Stimulated activated CD8-positive, alpha-beta memory T cell treated with anti-CD3 and anti-CD28 coated beads, Interleukin-12 subunit alpha, Interleukin-12 subunit beta, amount 100 ng/mL, for 1 hour (primary cell): ENCODE data around the gene POU3F2.

Experiments used
- DNase-seq: peaks from one replicate; pipeline ENCODE4 v3.0.0-alpha.2; 2020; ENCODE audit warnings: low read depth

The POU3F2 gene

DNA sequence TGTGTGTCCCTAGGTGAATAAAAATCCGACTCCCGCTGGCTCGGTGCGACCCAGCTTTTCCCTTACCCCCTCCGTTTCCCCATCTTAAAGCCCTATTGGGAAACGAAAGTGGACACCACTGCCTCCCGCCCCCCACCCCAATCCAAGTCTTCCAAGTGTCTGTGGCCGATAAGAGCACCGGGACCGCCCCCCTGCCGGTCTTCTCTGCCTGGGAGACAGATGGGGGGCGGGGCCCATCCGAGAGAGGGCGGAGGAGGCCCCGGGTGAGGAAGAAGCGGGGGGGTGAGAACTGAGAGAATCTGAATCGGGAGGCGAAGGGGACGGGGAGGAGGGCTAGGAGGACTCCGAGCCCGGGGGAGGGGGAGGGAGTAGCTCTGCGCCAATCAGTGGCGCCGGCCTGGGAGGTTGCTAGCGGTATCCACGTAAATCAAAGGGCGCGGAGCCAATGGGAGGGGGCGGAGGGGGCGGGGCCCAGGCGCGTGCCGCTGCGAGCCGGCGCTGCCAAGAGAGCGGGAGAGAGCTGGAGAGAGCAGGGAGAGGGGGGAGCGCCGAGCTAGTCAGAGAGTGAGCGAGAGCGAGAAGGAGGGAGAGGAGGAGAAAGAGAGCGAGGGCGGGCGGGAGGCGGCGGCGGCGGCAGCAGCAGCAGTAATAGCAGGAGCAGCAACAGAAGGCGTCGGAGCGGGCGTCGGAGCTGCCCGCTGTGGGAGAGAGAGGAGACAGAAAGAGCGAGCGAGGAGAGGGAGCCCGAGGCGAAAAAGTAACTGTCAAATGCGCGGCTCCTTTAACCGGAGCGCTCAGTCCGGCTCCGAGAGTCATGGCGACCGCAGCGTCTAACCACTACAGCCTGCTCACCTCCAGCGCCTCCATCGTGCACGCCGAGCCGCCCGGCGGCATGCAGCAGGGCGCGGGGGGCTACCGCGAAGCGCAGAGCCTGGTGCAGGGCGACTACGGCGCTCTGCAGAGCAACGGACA, at the start of gene POU3F2:
Gene POU3F2 (plus strand): TSS at position 515 of the 972 bp plus-strand sequence. CDS start 300 bp downstream, at position 815.
- DNase-seq = peak; percentile 38

DNA sequence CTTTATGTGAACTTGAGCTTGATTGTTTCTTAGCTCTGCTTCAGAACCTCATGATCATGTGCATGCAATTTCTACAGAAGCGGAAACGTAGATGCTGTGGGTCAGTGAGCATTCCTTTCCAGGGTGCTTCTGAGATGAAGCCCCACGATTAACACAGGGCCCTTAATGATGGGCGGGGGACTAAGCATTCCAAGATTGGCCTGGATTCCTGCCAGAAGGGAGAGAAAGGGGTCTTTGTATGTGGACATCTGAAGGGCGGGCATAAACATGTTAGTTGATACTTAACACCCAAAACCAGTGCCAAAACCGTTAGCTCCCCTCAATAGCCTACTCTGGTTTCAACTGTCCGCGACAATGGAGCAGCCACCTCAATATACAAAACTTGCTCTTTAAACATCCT, 46.9 kb upstream of the POU3F2 start:
- no peak for DNase-seq

DNA sequence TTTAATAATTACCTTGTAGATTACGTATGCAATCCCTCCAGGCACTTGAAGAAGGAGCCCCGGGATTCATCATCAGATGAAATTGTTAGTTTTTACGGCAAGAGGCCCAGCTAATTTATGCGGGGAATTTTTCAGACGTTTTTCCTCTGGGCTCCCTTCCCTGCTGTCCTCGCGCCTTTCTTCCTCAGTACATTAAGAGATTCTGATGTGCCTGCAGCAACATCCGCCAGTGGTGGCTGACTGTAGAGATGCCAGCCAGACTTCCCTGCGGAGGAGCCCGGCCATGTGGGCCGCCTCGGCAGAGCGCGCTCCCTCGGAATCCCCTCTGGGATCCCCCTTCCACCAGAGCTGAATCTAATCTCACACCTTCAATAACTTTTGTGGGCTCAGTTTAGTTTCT, 46.4 kb upstream of the POU3F2 start:
- no peak for DNase-seq

DNA sequence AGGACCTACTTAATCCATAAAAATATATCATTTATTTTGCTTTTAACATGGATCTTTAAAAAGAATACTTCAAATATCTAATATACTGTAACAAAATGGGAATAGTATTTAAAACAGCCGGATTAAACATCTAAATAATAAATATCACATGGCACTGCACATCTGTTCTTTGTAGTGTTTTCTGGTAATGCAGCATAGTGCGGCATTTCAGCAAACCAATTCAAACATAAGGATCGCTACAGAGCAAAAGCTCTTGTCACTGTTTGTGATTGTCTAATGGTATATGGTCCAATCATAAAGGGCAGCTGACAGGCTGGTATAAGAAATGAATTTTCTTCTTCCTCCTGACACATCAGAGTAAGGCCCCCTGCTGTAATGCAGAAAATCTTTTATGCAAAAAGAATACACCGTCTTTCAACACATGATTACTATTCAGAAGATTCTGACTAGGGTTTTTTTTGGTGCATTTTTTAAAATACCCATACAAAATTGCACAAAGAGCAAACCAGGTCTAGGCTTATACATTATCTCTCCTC, 40.0 kb upstream of the POU3F2 start:
- no peak for DNase-seq

DNA sequence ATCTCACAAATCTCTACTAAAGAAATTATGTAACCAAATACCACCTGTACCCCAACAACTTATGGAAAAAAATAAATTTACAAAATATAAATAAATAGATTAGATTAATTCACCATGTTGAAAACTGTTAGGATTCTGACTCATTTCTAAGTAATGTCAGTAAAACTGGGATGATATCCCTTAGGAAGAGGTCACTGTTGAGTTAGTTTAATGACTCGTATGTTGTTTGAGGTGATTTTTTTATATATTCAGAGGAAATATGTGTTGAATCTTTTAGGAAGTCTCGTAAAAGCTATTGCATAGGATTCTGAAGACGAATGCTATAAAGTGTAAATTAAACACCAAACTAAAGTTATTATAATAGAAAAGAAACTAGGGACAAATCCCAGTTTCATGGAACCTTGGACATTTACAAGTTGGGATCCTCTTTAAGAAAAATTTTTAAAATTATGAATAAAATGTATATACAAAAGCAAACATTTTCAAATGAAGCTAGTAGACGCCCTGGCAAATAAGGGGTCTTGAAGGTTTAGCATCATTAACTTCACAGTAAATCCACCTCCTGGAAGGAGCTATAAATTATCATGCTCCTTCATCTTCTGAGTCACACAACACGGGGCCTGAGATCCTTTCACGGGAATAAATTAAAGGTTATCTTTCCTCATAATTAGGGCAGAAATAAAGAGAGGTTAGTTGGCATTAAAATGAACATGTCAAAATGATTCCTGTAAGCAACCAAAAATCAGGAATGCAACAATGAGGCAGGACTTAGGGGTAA, 37.0 kb upstream of the POU3F2 start:
- no peak for DNase-seq

DNA sequence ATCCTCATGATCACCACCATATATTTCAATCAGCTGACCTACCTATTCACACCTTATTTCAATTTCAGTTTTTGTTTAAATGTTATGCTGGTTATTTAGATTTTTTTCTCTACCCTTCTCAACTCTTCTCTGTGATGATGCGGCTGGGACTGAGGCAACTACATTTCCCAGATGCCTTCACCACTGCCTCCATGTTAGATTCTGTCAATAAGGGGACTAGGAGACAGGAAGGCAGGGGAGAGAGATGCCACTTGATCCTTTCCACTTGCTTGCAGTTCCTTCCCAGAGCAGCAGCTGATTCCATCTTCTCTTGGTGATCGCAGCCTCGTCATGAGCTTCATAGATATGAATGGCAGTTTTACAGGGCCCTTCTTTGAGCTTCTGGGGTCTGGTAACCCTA, 33.5 kb upstream of the POU3F2 start:
- no peak for DNase-seq

DNA sequence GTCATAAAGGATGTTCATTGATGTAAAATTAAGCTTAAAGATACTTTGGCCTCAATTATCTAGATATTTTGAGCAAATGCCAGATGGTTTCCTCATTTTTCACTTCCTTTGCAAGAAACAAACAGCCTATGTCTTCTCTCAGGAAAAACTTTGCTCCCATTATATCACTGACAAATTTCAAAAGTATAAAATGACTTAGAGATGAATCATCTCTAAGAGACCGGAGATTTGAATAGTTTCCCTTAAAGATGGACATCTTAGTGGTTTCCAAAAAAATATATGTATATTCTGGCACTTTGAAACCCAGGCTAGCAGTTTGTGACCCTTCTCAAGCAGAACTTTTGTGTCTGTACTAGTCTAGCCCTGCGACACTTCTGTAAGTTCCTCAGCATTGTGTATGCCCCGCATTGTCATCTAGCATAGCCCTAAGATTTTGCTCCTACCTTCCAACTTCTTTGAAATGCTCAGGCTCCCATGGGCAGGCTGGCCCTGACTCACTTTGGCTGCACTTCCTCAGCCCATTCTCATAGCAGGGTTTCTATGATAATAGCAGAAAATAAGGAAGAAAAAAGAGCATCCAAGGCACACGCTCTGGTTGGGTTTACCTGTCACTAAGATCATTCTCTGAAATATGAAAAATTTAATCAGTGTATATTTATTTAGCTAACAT, 25.7 kb upstream of the POU3F2 start:
- DNase-seq = no peak

DNA sequence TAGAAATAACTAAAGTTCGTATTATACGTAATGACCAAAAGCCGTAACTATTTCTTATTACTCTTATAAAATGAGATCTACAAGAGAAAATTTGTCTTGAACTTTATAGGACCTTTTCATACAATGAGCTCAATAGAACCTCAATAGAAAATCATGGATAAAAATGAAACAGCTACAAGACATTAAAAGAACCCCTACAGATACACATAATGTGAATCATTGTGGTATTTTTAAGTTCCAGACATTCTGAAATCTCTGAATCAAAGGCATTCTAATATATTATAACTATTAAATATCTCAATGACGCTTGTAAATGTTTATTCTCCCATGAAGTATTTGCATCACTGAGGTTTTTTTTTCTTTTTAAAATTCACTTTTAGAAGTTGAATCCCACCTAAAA, 22.2 kb upstream of the POU3F2 start:
- no peak for DNase-seq

DNA sequence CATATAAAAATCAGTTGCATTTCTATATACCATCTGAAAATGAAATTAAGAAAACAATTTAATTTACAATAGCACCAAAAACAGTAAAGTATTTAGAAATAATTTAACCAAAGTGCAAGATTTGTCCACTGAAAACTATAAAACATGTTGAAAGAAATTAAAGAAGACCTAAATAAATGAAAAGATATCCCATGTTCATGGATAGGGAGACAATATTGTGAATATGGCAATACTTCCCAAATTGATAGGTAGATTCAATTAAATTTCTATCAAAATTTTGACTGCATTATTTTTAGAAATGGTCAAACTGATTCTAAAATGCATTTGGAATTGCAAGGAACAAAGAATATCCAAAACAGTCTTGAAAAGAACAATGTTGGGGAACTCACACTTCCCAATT, 17.6 kb upstream of the POU3F2 start:
- no peak for DNase-seq

DNA sequence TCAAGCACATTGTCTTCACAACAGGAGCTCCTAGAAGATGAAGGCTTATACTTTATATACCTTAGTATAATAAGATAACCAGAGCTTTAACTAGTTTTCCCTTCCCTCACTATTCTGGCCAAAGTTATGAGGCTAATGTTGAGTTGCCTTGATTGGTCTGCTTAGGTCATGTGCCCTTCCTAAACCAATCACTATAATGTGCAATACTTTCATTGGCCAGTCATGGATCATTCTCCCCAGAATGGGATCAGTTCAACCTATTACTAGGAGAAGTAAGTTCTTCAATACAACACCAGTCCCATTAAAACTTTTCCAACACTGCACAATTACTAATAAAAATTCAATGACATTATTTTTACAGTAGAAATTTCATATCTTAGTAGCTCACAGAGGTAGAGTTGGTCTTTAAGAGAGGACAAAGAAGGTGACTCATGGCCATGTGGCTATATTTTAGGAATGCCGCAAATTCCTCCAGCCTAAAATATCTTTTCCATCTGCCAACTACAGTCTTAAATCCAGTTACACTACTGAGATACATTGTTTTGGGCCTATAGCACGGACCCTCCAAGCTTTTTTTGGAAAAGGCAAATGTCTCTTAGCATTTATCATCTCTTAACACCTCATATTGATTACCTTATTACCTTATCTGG, 12.5 kb upstream of the POU3F2 start:
- DNase-seq = no peak

DNA sequence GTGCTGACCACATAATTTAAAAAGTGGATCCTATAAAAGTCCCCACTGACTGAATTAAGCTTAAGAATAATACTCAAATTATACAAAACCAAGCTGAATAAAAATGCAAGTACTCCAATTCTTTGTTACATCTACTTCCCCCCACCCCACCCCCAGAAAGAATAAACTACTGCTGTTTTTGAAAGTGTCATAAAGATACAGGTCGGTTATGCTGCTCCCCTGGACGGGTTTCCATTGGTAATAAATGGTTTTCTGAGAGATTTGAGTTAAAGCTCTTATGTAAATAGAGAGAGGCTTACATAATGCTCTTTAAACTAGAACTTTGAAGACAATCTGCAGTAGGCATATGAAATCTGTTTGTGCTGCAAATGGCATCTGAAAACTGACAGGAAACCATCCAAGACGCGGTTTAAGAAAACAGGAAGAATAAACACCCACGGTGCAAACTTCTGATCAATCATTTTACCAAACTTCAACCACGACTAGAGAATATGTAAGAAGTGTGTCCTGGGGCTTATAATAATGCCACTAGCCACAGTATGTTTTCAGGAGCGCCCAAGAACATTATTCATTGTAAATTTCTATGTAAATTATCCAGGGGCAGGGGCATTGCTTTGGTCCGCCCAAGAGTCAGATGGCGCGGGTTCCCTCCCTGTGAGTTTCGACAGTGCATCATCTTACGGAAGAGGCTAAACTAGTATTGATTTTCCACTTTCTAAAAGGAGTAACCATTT, 10.8 kb upstream of the POU3F2 start:
- no peak for DNase-seq

DNA sequence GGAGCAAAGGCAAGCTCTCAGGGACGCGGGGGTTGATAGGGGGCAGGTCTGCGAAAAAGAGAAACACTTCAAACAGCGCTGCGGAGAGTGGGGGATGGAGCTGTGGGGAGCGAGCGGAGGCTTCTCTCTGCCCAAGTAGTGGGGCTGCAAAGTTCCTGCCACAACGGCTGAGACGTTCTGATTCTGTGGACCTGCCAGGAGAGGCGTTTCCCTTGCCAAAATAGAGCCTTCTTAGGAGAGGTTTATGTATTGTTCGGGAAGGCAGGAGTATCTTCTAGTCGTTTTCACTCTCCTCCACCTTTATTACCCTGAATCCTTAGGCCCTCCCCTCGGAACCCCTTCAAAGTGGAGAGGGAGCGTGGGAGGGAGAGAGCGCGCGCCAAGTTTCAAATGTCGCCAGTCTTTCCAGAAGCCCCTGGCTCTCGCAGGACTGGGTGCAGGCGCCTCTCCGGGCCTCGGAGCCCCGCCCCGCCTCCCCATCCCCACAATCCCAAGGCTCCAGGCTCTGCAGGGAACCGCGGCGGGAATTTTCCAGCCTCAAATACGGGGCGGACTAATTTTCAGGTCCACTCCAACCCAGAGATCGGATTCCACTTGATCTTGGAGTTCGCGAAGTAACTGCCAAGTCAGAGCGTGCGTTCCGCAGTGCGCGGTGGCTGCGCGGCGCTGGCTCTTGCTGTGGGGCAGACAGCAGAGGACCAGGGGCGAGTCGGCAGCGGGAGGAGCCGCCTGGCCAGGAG, 10.0 kb upstream of the POU3F2 start:
- no peak for DNase-seq

DNA sequence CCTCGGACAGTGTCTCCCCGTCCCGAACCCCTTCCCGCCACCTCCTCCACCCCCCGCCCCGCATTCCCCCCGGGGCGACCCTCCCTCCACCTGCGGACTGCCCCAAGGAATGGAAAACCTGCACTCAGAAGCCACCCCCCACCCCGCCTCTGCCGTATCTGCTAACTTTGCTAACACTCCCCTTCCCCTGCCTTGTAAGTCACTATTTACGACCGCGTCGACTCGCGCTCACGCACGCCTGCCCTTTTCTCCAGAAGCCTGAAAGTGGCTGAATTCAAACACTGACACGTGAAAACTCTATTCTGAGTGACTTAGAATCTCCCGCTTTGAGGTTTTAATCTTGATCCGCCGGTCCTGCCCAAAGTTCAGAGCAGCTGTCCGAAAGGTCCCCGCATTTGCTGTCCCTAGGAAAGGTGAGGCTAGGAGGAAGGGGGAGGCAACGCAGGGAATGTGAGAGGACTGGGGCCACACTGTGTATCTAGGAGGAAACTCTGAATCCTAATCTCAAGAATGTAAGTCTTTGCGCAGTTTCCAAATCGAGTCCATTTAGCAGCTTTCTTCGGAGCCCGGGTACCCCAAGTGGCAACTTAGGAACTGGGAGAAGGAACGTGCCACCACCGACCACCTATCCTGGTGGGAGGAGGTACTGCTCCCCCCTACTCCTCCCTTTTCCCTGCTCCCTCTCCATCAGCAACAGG, 9.3 kb upstream of the POU3F2 start:
- no peak for DNase-seq

DNA sequence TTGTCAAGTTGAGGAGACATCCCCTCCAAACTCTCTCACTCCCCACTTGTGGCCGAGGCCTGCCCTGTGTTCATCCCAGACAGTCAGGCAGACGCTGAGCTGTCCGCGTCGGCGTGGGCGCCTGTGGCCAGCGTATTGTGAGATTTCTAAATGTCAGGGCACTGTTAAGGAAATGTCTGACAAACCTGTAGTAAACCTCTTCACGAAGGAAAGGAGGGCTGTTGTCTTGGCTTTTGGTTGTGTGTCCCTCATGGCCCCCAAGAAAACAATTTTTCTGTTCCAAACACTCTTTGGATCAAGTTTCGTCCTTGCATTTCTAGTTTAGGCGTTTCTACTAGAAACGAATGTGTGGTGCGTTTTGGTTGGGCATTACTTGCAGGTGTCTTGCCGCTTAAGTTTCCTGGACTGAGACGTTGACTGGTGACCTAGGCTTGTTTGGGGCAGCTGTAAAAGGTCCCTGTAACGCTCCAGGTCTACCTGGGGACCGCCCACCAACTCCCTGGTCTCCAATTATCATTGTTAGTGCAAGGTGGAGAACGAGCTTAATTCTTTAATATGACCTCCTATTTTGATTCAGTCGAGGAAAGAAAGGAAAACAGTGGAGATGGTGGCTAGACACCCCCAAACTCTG, 8.7 kb upstream of the POU3F2 start:
- no peak for DNase-seq

DNA sequence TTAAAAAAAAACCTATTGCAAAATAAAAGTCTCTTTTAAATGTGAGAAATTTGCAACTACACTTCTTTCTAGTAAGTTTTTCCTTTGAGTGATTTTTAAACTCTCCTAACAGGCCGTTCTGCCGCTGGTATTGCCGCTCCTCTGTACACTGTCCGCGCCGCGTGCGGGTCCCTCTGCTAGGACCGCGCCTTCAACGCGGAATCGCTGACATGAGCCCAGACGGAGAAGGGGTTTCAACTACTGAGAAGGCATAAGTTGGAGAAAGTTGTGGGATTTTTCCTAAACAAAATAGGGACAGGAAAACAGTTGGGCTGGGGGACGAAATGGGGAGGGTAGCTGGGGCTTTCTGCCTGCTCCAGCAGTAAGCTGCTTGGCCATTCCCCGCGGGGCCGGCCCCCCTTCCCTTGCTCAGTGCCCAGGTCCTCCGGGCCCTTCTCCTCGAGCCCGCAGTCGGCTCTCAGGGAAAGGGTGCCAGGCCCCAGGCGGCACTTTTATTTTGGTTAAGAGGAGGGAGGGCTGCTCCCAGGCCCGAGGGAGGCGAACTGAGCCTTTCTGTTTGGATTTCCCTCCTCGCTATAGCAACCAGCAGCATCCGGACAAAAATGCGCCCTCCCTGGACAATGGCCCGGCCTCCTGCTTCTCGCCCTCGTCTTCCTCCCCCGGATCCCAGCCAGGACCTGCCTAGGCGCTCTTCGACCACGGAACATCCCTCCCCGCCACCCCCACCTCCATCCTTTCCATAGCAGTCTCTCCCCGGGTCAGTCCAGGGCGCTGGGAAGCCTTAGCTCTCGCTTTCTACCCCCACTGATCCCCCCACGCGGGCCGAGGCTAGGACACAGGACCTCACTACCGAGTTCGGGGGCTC, 6.8 kb upstream of the POU3F2 start:
- DNase-seq = no peak

DNA sequence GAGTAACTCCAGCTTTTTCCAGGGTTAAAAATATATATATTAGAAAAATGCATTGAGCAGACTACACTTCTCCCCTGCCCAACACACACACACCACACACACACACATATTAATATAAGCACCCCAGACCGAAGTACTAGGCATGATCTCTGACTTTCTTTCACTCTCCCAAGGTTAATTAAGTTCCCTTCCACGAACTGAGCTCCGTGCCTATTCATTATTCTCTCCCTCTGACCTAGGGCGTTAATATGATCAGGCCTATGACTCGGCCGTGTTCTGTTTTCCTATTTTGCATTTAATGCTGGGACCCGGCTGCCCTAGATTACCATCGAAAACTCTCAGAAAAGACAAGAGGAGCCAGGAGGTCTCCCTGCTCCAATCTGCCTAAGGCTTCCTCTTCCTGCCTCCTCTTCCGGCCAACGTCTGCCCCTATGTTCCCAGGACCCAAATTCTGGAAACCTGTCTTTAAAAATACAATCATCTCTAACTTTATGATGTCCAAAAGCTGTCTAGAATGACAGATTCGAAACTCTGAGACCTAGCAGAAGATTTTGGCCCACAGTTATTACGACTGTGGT, 6.1 kb upstream of the POU3F2 start:
- DNase-seq = no peak

DNA sequence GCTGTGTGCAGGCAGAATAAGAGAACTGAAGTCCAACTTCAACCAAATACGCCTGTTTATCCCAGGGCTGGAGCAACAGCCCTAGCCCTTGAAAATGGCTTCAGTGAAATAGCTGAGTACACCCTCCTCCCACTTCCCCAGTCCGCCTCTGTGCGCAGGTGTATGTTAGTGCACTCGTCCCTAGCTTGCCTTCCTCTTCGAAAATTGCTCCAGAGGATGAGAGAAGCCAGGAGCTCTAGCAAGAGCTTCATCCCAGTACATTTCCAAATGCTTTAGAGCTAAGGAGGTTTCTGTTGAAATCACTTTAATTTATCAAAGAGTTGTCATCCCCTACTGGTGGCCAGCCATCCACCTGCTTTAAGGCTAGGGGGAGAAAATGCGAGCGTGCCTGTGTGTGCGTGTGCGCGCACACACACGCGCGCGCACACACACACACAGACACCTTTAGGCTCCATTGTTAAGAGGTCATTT, 5.4 kb upstream of the POU3F2 start:
- no peak for DNase-seq

DNA sequence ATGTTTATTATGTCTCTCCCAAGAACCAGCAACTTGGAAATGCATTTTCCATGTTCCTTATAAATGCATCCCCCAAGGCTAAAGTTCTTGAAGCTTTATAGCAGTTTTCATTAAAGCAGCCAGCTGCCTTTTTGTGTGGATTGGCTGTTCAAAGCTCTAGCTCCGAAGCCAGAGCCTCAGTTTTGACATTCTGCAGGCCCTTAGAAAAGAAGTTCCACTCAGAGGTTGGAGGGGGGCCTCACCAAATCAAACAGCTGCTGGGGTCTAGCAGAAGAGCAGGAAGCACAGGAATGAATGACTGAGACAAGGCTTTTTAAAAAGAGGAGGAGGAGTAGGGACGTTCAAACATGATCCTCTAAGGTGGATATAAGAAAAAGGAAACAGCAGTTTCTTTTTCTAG, 4.2 kb upstream of the POU3F2 start:
- DNase-seq = no peak
